GM21717 (cell line): Measurements from ENCODE around the gene GNG5.
"Not testable (repeated sequence)": the region's sequence is repeated elsewhere in the genome, so short reads cannot be mapped to it uniquely, and the experiment has no call there.

Source experiments
- ATAC-seq: cut with Tn5 transposase; IDR thresholded peaks from one replicate; pipeline ENCODE4 v1.9.1; 2021; ENCODE audit warnings: mild to moderate bottlenecking, moderate library complexity; ENCODE audit not compliant: unreplicated experiment

The GNG5 gene

GRCh38 chr1:84489766-84490165 lies 16.6 kb downstream of the GNG5 start:
- no peak for ATAC-seq

- ATAC-seq, result no peak
Measured at GRCh38 chr1:84488107-84488506, 18.3 kb downstream of the GNG5 start.

- no peak for ATAC-seq
Measured at GRCh38 chr1:84481317-84481716, 25.1 kb downstream of the GNG5 start.

GRCh38 chr1:84480650-84481049 lies 25.7 kb downstream of the GNG5 start:
- no peak for ATAC-seq

GRCh38 chr1:84479998-84480397 lies 26.4 kb downstream of the GNG5 start:
- peak; percentile 20 for ATAC-seq

GRCh38 chr1:84478876-84479868 lies 27.2 kb downstream of the GNG5 start, which contains the start of gene RPF1:
Gene RPF1, plus strand, starts transcription at chr1:84479266. Its CDS starts 16 bp downstream, at chr1:84479282.
- ATAC-seq, result peak; percentile 97

GRCh38 chr1:84476225-84476624 lies 30.2 kb downstream of the GNG5 start:
- no peak for ATAC-seq

- no peak for ATAC-seq
Measured at GRCh38 chr1:84467298-84467697, 39.1 kb downstream of the GNG5 start.

GRCh38 chr1:84462118-84462517 lies 44.3 kb downstream of the GNG5 start:
- ATAC-seq, result no peak

GRCh38 chr1:84452436-84452835 lies 53.9 kb downstream of the GNG5 start:
- ATAC-seq, result no peak

GRCh38 chr1:84450910-84451309 lies 55.5 kb downstream of the GNG5 start:
- no peak for ATAC-seq

GRCh38 chr1:84448704-84449103 lies 57.7 kb downstream of the GNG5 start:
- not testable (repeated sequence) for ATAC-seq
